IPS-NIHi7 (cell line): ENCODE data around the gene ELOVL3.
"Not testable (repeated sequence)": the region's sequence is repeated elsewhere in the genome, so short reads cannot be mapped to it uniquely, and the experiment has no call there.

Source experiments
- DNase-seq: peaks from one replicate; pipeline ENCODE4 v3.0.0; 2012; ENCODE audit warnings: mixed read lengths; ENCODE audit errors: extremely low spot score

ELOVL3 gene, protein sequence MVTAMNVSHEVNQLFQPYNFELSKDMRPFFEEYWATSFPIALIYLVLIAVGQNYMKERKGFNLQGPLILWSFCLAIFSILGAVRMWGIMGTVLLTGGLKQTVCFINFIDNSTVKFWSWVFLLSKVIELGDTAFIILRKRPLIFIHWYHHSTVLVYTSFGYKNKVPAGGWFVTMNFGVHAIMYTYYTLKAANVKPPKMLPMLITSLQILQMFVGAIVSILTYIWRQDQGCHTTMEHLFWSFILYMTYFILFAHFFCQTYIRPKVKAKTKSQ

DNA sequence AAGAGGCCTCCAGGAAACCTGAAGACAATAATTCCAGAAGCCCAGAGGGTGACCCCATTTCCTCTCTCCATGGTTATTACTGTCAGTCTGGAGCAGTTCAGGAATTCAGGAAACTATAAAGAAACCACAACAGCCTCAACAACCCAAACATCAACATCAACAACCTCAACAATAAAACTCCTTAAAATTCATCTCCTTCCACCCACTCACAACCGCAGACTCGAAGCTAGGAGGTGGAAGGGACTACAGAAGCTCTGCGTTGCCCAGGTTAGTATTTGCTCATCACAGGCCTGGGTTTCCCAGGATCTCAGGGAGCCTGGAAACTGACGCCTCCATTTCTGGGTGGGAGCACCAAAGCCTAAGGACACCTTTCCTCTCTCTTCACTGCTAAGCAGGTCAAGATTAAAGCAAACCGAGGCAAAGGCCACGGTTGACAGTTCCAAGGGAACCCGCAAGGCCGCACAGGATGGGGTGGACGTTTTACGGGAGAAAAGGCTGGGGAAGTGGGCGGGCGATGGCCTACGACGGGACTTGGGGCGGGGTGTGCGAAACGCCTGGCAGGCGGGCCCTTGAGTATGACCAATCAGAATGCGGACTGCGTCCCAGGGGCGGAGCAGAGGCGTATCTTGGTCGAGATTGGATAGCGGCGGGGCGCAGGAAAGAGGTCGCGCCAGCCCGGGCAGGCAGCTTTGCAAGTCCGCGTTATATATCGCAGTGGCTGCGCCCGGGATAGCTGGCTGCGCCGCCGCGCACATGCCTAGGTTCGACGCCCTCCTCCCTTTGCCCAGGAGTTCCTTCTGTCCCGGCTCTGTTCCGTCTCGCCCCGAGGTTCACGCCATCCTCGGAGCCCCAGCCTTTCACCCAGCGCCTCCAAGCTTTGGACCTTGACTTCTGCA is at the start of gene ELOVL3:
Gene ELOVL3, plus strand, starts transcription at position 654 of the 896 bp plus-strand sequence. CDS start 250 bp downstream, outside the sequence.
- peak; percentile 100 for DNase-seq

DNA sequence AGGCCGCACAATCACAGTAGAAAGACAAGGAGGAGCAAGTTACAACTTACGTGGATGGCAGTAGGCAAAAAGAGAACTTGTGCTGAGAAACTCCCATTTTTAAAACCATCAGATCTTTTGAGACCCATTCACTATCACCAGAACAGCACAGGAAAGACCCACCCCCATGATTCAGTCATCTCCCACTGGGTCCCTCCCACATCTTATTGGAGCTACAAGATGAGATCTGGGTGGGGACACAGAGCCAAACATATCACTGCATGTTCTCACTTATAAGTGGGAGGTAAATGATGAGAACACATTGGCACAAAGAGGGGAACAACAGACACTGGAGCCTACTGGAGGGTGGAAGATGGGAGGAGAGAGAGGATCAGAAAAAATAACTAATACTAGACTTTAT is 41.5 kb upstream of the ELOVL3 start:
- no peak for DNase-seq

DNA sequence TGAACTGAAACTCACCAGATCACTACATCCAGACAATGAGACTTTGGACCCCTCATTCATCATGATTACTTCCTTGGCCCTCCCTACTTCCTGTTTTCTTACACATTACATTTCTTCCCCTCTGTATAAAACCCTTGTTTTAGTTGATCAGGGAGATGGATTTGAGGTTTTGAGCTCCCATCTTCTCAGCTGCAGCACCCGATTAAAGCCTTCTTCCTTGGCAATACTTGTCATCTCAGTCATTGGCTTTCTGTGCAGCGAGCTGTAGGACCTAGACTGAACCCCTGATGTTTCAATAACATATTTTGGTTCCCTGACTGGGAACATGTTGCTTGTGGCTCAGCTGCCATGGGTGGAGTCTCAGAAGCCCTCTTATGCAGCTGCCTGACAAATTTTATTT is 40.8 kb upstream of the ELOVL3 start:
- DNase-seq: no peak

DNA sequence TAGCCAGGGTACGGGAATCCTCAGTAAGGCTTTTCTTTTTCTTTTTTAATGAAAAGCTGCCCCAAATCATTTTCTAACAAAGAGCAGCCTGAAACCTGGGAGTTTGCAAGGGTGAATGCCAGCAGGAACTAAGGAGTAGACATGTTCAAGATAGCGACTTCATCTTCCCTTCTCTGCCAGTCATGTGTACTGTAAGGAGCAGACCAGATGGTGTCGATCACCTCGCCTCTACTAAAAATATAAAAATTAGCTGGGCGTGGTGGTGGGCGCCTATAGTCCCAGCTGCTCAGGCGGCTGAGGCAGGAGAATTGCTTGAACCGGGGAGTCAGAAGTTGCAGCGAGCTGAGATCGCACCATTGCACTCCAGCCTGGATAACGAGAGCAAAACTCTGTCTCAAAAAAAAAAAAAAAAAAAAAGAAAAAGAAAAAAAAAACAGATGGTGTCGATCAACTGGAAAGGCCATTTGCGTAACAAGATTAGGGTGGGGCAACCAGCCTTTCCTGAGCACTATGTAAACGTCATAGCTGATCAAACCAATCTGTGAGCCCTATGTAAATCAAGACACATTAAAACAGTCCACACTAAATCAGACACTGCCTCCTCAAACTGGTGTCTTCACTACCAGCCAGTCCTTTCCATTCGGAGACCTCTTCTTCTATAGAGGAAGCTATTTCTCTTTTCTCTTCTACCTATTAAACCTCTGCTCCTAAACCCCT is 40.1 kb upstream of the ELOVL3 start:
- no peak for DNase-seq

DNA sequence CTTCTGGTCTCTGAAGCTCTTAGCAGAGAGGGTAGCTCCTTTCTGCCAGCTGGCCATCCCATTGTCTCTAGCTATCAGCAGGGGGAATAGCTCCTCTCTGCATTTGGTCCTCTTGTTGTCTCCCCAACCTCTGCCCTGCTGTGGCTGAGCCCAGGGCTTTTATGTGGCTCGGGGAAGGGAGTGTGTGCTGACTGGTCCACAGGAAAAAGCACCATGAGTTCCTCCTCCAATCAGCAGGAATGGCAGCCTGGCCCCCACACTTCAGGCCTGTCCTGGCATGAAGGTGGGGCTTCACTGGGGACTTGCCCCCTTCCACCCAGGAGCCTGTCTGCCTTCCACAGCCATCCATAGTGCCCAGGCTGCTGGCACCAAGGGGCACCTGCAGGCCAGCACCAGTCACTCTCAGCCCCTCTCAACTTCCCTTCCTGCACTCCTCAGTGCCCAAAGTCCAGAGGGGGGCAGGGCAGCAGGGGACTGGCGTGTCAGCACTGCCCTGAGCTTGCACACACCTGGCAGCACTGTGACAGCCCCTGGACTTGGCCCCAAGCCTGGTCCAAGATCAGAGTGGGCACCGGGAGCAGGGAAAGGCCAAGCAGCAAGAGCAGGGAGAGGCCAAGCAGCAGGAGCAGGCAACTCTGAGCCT is 37.7 kb upstream of the ELOVL3 start:
- no peak for DNase-seq

DNA sequence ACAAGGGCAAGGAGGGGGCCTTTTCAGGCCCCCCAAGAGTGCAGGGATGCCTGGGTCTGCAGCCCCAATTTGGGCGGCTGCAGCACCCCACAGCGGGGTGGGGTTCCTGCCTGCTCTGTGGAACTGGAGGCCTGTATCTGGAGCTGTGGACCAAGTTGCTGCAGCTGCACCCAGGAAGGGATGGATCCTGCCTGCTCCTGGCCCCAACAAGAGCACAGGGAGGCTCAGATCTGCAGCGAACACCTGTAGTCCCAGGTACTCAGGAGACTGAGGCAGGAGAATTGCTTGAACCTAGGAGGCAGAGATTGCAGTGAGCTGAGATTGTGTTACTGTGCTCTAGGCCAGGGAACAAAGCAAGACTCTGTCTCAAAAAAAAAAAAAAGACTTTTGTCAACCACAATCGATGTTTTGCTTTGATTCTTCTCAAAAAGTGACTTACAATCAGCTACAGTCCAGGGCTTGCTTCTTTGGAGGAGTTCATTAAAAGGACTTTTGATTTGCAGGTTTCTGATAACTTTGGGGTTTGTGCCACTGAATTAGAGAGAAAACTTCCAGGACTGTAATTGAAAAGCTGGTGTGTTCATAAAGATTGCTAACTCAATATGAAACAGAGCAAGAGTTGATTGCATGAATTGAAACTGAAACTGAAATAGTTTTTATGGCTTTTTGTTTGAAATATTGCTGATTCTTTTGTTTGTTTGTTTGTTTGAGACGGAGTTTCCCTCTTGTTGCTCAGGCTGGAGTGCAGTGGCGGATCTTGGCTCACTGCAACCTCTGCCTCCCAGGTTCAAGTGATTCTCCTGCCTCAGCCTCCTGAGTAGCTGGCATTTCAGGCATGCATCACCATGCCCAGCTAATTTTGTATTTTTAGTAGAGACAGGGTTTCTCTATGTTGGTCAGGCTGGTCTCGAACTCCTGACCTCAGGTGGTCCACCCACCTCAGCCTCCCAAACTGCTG is 36.9 kb upstream of the ELOVL3 start:
- DNase-seq: not testable (repeated sequence)

DNA sequence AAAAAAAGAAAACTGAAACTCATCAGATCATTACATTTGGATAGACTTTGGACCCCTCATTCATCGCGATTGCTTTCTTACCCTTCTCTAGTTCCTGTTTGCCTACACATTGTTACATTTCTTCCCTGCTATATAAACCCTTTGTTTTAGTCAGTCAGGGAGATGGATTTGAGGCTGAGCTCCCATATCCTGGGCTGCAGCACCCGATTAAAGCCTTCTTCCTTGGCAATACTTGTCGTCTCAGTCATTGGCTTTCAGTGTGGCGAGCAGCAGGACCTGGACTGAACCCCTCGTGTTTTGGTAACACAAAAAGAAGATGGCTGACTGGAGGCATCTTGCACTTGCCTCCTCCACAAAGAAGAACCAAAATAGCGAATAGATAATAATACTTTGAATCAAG is 34.1 kb upstream of the ELOVL3 start:
- no peak for DNase-seq

DNA sequence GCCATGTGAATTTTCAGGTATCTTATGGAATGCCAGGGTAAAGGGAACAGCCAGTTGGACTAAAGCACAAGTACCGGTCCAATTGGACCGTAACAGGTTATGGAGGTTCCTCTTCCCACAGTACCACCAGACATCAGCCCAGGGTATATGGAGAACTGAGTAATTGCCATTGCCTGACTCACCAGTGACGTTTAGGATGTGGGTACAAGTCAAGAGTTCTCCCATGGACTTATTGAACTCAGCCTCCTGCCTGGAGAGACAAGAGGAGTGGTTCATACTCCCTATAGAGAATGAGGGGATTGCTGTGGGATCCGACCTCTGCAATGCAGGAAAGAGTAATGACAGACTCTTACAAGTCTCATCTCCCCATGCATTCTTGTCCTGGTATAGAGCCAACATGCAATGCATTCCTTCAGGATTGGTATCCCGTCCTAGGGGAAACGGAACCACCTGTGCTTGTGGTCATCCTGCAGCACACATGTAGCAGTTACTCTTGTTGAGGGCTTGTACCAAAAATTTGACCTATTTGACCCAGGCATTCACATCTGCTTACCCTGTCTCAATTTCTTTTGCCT is 30.7 kb upstream of the ELOVL3 start:
- no peak for DNase-seq

DNA sequence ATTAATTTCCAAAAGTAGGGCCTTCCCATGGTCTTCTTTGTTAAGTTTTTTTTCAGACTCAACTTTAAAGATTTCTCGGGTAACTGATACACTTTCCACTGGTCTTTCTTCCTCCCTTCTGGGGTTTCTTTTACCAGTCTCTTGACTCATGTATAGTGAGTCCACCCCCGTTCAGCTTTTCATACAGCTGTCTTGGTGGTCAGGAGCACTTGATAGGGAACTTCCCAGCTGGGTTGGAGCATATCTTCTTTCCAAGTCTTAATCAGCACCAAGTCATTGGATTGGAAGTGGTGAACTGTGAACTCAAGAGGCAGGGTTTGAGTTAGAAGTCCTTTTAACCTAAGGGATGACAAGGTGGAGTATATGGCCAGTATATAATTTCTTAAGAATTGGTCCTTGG is 29.2 kb upstream of the ELOVL3 start:
- no peak for DNase-seq

DNA sequence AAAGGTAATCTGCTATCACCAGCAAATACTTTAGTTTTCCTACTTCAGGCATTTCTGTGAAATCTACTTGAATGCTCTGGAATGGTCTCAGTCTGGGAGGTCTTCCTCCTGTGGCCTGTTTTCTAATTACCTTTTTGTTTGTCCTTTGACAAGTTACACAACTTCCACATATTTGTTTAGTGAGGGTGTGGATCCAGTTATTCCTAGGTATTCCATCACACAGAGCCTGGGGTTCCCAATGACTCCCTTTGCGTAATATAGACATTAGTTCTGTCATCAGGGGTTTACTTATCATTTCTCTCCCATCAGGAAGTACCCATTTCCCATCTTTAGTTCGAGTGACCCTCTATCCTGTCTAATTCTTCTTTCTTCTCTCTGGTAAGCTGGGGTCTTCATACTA is 28.1 kb upstream of the ELOVL3 start:
- no peak for DNase-seq

DNA sequence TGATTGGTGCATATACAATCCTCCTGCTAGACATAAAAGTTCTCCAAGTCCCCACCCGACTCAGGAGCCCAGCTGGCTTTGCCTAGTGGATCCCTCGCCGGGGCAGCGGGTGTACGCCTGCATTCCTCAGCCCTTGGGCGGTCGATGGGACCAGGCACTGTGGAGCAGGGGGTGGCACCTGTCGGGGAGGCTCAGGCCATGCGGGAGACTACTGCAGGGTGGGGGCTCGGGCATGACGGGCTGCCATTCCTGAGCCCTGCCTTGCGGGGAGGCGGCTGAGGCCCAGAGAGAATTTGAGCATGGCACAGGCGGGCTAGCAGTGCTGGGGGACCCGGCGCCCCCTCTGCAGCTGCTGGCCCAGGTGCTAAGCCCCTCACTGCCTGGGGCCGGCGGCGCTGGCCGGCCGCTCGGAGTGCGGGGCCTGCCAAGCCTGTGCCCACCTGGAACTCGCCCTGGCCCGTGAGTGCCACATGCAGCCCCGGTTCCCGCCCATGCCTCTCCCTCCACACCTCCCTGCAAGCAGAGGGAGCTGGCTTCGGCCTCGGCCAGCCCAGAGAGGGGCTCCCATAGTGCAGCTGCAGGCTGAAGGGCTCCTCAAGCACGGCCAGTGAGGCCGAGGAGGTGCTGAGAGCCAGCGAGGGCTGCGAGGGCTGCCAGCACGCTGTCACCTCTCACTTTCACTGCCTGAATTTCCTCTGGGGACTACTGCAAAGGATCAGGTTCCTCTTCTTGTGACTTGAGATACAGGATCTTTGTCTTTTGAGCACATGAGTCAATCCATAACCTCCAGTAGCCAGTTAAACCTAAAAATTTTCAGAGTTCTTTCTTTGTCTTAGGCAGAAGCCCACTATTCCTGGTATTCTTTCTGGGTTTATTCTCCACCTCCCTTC is 25.1 kb upstream of the ELOVL3 start:
- DNase-seq: no peak

DNA sequence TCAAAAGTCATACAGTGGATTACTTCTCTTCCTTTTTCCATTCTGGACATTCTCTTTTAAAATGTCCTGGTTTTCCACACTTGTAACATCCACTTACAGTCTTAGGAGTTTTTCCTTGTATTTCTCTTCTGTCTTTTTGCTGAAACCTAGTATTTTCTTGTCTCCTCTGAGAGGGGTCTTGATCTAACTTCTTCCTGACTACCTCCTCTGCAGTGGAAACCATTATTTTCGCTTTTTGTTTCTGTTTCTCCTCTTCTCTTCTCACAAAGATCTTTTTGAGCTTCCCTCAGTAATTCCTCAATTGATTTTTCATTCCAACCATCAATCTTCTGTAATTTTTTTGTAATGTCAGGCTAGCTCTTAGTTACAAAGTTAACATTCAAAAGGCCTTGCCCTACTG is 23.7 kb upstream of the ELOVL3 start:
- DNase-seq: no peak

DNA sequence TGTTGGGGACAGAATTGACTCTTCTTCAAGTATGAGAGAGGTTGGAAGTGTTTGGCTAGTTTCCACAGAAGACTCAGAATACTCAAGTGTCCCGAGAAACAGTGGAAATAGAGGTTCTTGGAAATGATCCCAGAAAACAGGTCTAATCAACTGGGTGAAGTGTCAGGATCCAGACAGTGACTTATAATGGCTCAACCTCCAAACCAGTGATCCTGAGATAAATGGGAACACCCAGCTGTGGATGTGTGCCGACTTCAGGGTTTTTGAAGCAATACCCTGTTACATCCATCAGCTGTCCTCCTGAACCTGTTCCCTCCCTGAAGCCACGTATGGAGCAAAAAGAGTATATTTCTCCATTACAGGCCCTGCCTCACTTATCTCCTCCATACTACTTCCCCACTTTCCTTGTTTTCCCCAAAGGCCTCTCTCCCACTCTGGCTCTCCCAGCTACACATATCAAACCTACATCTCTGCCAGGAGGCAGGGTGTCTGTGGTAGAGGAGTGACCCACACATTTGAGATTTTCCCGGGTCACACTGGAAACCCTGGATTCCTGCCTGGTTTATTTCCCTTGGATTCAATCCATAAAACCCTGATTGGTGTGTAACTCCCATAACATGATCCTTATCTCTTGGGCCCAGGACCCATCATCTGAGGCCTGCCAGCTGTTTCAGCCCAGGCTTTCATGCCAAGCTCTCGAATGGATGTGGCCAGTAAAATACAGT is 17.6 kb upstream of the ELOVL3 start:
- DNase-seq: no peak

DNA sequence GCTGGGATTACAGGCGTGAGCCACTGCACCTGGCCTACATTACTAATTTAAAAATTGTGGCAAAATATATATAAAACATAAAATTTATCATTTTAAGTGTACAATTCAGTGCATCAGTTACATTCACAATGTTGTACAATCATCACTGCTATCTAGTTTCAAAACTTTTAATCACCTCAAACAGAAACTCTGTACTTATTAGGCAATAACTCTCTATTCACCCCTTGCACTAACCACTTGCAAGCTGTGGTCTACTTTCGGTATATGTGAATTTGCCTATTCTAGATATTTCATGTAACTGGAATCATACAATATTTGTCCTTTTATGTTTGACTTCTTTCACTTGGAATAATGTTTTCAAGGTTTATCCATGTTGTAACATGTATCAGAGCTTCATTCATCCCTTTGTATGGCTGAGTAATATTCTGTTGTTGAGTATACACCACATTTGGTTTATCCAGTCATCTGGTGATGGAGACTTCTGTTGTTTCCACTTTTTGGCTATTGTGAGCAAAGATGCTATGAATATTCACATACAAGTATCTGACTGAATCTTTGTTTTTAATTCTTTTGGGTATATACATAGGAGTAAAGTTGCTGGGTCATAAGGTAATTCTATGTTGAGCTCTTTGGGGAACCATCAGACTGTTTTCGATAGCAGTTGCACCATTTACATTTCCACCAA is 14.3 kb upstream of the ELOVL3 start:
- DNase-seq: no peak

DNA sequence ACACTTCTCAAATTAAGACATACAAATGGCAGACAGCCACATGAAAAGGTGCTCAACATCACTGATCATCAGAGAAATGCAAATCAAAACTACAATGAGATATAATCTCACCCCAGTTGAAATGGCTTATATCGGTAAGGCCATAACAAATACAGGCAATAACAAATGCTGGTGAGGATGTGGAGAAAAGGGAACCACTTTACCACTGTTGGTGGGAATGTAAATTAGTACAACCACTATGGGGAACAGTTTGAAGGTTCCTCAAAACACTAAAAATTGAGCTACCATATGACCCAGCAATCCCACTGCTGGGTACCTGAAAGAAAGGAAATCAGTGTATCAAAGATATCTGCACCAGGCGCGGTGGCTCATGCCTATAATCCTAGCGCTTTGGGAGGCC is 12.5 kb upstream of the ELOVL3 start:
- not testable (repeated sequence) for DNase-seq

DNA sequence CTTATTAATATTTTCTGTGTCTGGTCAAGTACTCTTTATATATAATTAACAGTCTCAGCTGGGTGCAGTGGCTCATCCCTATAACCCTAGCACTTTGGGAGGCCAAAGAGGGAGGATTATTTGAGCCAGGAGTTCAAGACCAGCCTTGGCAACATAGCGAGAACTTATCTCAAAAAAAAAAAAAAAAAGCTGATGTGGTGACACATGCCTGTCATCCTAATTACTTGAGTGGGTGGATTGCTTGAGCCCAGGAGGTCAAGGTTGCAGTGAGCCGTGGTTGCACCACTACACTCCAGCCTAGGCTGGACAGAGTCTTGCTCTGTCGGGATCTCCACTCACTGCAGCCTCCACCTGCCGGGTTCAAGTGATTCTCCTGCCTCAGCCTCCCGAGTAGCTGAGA is 6.7 kb upstream of the ELOVL3 start:
- no peak for DNase-seq

DNA sequence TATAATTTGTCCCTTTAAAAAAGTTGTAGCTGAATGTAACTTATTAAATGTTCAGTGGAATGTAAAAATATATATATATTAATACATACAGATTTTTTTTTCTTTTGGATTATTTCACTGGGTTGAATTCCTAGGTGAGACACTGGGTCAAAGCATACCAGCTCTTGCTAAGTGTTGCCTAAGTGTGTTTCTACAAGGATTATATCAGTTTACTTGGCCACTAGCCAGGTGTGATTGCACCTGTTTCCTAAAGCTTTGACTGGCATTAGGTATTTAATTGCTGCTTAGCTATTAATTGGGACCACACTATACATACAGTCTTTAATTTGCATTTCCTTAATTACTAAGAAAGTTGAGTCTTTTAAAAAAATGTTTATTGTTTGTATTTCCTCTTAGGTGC is 5.5 kb upstream of the ELOVL3 start:
- DNase-seq: no peak

DNA sequence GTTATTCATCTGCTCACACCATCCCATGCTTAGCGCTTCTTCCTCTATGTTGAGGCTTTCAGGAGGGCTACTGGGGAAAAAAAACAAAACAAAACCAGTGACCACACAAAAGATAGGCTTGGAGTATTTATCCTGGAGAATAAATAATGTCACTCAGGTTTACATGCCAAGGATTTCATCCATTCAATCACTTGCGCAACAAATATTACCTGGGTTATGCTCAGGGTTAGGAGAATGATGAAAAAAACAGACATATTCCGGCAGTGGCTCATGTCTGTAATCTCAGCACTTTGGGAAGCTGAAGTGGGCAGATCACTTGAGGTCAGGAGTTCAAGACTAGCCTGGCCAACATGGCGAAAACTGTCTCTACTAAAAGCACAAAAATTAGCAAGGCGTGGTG is 3.3 kb upstream of the ELOVL3 start:
- DNase-seq: no peak
